ENCODE data around the gene NDUFS8.

The NDUFS8 gene

DNA sequence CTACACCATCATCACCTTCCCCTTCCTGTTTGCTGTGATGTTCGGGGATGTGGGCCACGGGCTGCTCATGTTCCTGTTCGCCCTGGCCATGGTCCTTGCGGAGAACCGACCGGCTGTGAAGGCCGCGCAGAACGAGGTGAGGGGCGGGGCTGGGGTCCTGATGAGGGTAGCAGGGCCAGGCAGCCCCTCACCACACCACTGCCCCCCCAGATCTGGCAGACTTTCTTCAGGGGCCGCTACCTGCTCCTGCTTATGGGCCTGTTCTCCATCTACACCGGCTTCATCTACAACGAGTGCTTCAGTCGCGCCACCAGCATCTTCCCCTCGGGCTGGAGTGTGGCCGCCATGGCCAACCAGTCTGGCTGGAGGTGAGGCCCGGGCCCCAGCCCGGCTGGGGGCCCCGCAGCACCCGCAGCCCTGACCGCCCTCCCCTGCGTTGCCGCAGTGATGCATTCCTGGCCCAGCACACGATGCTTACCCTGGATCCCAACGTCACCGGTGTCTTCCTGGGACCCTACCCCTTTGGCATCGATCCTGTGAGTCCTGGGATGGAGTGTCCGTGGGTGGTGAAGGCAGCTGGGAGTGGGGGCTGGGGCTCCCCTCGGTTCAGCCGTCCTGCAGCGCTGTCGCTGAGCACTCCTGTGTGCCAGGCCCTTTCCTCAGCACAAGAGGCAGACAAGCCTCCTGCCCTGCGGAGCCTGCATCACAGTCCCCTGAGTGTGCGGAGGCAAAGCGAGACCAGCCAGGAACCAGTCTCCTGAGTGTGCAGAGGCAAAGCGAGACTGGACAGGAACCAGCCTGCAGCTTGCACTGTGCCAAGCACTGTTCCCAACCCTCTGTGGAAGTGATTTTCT lies 17.2 kb downstream of the NDUFS8 start:
- no peak overlapping the region for H3K4me3 ChIP-seq (ENCODE audit: low read length)
- TF ChIP-seq CTCF (conservative IDR thresholded peaks at IDR 0.05; ENCODE audit: low read depth, low read length) = no peak
- DNase-seq (ENCODE audit: low read depth) = no peak

- DNase-seq (ENCODE audit: low read depth) = no peak
- no peak for TF ChIP-seq CTCF (conservative IDR thresholded peaks at IDR 0.05; ENCODE audit: low read depth, low read length)
- no peak overlapping the region for H3K4me3 ChIP-seq (ENCODE audit: low read length)
Measured at GRCh38 chr11:68048681-68049508, 18.4 kb downstream of the NDUFS8 start.

DNA sequence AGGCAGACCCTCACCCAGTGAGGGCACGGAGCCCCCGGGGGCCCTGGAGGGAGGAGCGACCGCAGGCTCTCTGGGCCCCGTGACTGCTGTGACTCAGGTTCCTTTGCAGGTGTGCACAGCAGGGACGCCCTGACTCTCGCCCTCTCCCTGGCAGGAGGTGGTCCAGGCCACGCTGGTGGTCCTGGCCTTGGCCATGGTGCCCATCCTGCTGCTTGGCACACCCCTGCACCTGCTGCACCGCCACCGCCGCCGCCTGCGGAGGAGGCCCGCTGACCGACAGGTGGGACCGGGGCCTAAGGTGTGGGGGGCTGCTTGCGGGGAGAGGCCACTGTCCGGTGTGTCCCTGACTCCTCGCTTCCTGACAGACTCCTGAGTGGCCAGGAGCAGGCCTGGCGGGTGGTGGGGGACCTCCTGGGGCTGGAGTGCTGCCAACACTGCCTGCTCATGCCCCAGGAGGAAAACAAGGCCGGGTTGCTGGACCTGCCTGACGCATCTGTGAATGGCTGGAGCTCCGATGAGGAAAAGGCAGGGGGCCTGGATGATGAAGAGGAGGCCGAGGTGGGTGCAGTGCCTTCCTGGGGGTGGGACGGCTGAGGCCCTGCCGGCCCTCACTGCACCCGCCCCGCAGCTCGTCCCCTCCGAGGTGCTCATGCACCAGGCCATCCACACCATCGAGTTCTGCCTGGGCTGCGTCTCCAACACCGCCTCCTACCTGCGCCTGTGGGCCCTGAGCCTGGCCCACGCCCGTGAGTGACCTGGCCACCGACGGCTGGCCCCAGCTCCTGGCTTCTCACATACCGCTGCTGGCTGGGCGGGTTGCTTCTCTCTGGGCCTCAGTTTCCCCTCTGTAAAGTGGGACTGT lies 19.3 kb downstream of the NDUFS8 start:
- no peak for DNase-seq (ENCODE audit: low read depth)
- no peak overlapping the region for H3K4me3 ChIP-seq (ENCODE audit: low read length)

DNA sequence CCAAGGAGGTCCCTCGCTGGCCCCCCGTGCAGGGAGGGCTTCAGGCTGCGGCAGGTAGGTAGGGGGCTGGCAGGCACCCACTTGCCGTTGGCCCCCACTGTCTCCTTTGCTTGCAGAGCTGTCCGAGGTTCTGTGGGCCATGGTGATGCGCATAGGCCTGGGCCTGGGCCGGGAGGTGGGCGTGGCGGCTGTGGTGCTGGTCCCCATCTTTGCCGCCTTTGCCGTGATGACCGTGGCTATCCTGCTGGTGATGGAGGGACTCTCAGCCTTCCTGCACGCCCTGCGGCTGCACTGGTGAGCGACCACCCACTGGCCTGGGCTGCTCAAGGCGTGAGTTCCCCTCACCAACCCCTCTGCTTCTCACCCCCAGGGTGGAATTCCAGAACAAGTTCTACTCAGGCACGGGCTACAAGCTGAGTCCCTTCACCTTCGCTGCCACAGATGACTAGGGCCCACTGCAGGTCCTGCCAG lies 19.9 kb downstream of the NDUFS8 start:
- H3K4me3 ChIP-seq (ENCODE audit: low read length) = no peak overlapping the region
- DNase-seq (ENCODE audit: low read depth) = no peak
- TF ChIP-seq CTCF (conservative IDR thresholded peaks at IDR 0.05; ENCODE audit: low read depth, low read length) = no peak

More for the DNA sequence above, 19.3 kb downstream of the NDUFS8 start:
- TF ChIP-seq CTCF (conservative IDR thresholded peaks at IDR 0.05; ENCODE audit: low read depth, low read length) = no peak

DNA sequence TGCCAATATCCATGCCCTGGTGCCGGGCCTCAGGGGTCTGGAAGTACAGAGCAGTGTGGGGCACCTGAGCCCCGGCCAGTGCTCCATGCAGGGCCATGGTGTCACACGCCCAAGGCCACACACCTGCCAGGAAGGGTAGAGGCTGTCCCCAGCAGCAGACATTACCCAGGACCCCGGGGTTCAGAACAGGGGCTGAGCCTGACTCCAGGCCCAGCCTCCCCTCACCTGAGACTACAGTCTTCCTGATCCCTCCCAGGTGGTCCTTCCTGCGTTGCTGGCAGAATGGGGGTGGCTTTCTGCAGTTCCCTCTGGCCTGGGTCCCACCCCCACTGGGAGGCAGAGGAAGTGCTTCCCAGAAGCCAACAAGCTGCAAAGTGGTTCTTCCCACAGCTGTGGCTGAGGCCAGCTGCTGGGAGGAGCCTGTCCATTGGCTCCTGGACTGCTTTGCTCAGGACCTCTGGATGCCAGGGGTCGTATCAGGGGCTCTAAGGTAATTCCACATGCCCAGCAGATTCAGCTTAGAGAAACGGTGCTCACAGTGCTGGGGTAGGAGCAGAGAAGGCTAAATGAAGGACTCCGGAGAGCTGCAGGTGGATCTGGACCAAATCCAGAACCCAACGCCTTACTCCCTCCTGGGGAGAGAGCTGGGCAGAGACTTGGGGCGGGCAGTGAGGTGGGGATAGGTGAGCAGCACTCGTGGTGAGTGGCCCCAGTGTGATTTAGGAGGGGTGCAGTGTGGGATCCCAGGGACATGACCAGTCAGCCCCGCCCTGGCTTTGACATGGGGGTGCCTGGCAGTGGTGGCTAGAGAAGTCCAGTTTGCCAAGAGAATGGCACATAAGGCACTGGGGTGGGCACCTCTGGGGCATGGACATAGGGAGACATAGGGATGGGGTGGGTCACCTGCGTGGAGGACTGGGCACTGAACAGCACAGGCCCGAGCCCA lies 21.0 kb downstream of the NDUFS8 start:
- TF ChIP-seq CTCF (conservative IDR thresholded peaks at IDR 0.05; ENCODE audit: low read depth, low read length) = no peak
- DNase-seq (ENCODE audit: low read depth) = no peak
- no peak overlapping the region for H3K4me3 ChIP-seq (ENCODE audit: low read length)

Measured in retinal pigment epithelial cell (primary cell).